Activated naive CD8-positive, alpha-beta T cell treated with anti-CD3 and anti-CD28 coated beads for 36 hours (primary cell): ENCODE results near the gene OR5H14. TPM values are rescaled to one million over a fixed set of nuclear protein-coding genes. Genes with fewer than 3 reads are reported as not detected.
"Not testable (repeated sequence)": the region's sequence is repeated elsewhere in the genome, so short reads cannot be mapped to it uniquely, and the experiment has no call there.

ENCODE experiments used
- DNase-seq: peaks from one replicate; pipeline ENCODE4 v3.0.0; 2021
- H3K27ac Mint-ChIP-seq: one replicate; pipeline ENCODE4 v1.8.0; 2022; ENCODE audit warnings: mild to moderate bottlenecking, moderate library complexity, mixed read lengths
- H3K27me3 Mint-ChIP-seq: one replicate; pipeline ENCODE4 v1.8.0; 2022; ENCODE audit warnings: mild to moderate bottlenecking, mixed read lengths
- H3K36me3 Mint-ChIP-seq: one replicate; pipeline ENCODE4 v1.8.0; 2021; ENCODE audit warnings: mild to moderate bottlenecking, mixed read lengths
- H3K4me1 Mint-ChIP-seq: one replicate; pipeline ENCODE4 v1.8.0; 2021; ENCODE audit warnings: mixed read lengths
- H3K4me3 Mint-ChIP-seq: one replicate; pipeline ENCODE4 v1.8.0; 2022; ENCODE audit warnings: mild to moderate bottlenecking, moderate library complexity, mixed read lengths
- H3K9me3 Mint-ChIP-seq: one replicate; pipeline ENCODE4 v1.8.0; 2022; ENCODE audit warnings: mixed read lengths
- total RNA-seq, 2 experiments: library from RNA; stranded (reverse); gene quantifications; one replicate each; pipeline ENCODE4 v1.2.3, GENCODE V29; 2021

Gene OR5H14
- total RNA-seq, 2 experiments from 2014 or later: not detected

GRCh38 chr3:98172621-98173020 lies 25.3 kb downstream of the OR5H14 start:
- Mint-ChIP-seq H3K9me3 (peaks cover 6% of the 10 kb centered on the region), H3K27ac (no peak overlapping the region), H3K4me1 (no peaks in the 10 kb centered on the region), H3K36me3 (no peaks in the 10 kb centered on the region), H3K4me3 (no peak overlapping the region), H3K27me3 (peaks cover 6% of the 10 kb centered on the region)
- DNase-seq: no peak

- Mint-ChIP-seq H3K4me1 (no peaks in the 10 kb centered on the region), H3K36me3 (no peaks in the 10 kb centered on the region), H3K27me3 (no peaks in the 10 kb centered on the region), H3K9me3 (peaks cover 3% of the 10 kb centered on the region), H3K4me3 (no peak overlapping the region), H3K27ac (no peak overlapping the region)
- no peak for DNase-seq
Observed at GRCh38 chr3:98180319-98180890, 33.1 kb downstream of the OR5H14 start.

GRCh38 chr3:98182196-98182595 lies 34.9 kb downstream of the OR5H14 start:
- Mint-ChIP-seq H3K4me1 (no peaks in the 10 kb centered on the region), H3K4me3 (no peak overlapping the region), H3K27ac (no peak overlapping the region), H3K9me3 (peaks cover 1% of the 10 kb centered on the region), H3K27me3 (no peaks in the 10 kb centered on the region), H3K36me3 (no peaks in the 10 kb centered on the region)
- DNase-seq: no peak

- DNase-seq: no peak
- H3K27ac Mint-ChIP-seq: no peak overlapping the region
Observed at GRCh38 chr3:98185180-98185579, 37.9 kb downstream of the OR5H14 start.

GRCh38 chr3:98188545-98188944 lies 41.3 kb downstream of the OR5H14 start:
- peaks cover 3% of the 10 kb centered on the region for H3K9me3 Mint-ChIP-seq
- no peak for DNase-seq
- peaks cover 4% of the 10 kb centered on the region for H3K27me3 Mint-ChIP-seq

More at GRCh38 chr3:98185180-98185579, 37.9 kb downstream of the OR5H14 start:
- H3K4me1 Mint-ChIP-seq: peaks cover 5% of the 10 kb centered on the region
- H3K4me3 Mint-ChIP-seq: no peak overlapping the region
- H3K36me3 Mint-ChIP-seq: no peaks in the 10 kb centered on the region
- H3K27me3 Mint-ChIP-seq: no peaks in the 10 kb centered on the region
- H3K9me3 Mint-ChIP-seq: no peaks in the 10 kb centered on the region

GRCh38 chr3:98190911-98191310 lies 43.6 kb downstream of the OR5H14 start:
- not testable (repeated sequence) for H3K36me3 Mint-ChIP-seq, H3K4me3 Mint-ChIP-seq, H3K9me3 Mint-ChIP-seq, H3K27me3 Mint-ChIP-seq, DNase-seq, H3K27ac Mint-ChIP-seq, H3K4me1 Mint-ChIP-seq

More at GRCh38 chr3:98188545-98188944, 41.3 kb downstream of the OR5H14 start:
- peaks cover 5% of the 10 kb centered on the region for H3K4me1 Mint-ChIP-seq
- no peak overlapping the region for H3K27ac Mint-ChIP-seq
- H3K4me3 Mint-ChIP-seq: no peak overlapping the region
- no peaks in the 10 kb centered on the region for H3K36me3 Mint-ChIP-seq

GRCh38 chr3:98196293-98196692 lies 49.0 kb downstream of the OR5H14 start:
- H3K4me1 Mint-ChIP-seq, H3K36me3 Mint-ChIP-seq, DNase-seq: not testable (repeated sequence)

GRCh38 chr3:98199020-98199419 lies 51.7 kb downstream of the OR5H14 start:
- peaks cover 4% of the 10 kb centered on the region for H3K27me3 Mint-ChIP-seq
- no peak overlapping the region for H3K27ac Mint-ChIP-seq
- H3K4me3 Mint-ChIP-seq: no peak overlapping the region
- H3K4me1 Mint-ChIP-seq: no peaks in the 10 kb centered on the region
- no peak for DNase-seq
- H3K9me3 Mint-ChIP-seq: no peaks in the 10 kb centered on the region
- no peaks in the 10 kb centered on the region for H3K36me3 Mint-ChIP-seq

More at GRCh38 chr3:98196293-98196692, 49.0 kb downstream of the OR5H14 start:
- H3K27ac Mint-ChIP-seq, H3K9me3 Mint-ChIP-seq, H3K4me3 Mint-ChIP-seq, H3K27me3 Mint-ChIP-seq: not testable (repeated sequence)

Other genes starting within 250 kb of the OR5H14 start
- 10 to 100 TPM; 52.2 to 56.9 TPM for gene RIOX2, start 175.0 kb upstream of the OR5H14 start, total RNA-seq
- gene GABRR3, start 112.2 kb upstream of the OR5H14 start, total RNA-seq: not detected
- gene OR5AC2, start 60.3 kb upstream of the OR5H14 start, total RNA-seq: not detected
- not detected for gene OR5H1, start 16.8 kb upstream of the OR5H14 start, total RNA-seq
- not detected for gene OR5H15, start 19.2 kb downstream of the OR5H14 start, total RNA-seq
- not detected for gene OR5H6, start 116.8 kb downstream of the OR5H14 start, total RNA-seq
- not detected for gene OR5H2, start 135.0 kb downstream of the OR5H14 start, total RNA-seq
- not detected for gene OR5K4, start 206.4 kb downstream of the OR5H14 start, total RNA-seq
- gene OR5K3, start 243.2 kb downstream of the OR5H14 start, total RNA-seq: not detected